ENCODE measurements around the gene TOX2. TPM values are rescaled to one million over a fixed set of nuclear protein-coding genes. Genes with fewer than 3 reads are reported as not detected.

TOX2 gene
- total RNA-seq, 1 experiment from 2014 or later = 117 TPM

DNA sequence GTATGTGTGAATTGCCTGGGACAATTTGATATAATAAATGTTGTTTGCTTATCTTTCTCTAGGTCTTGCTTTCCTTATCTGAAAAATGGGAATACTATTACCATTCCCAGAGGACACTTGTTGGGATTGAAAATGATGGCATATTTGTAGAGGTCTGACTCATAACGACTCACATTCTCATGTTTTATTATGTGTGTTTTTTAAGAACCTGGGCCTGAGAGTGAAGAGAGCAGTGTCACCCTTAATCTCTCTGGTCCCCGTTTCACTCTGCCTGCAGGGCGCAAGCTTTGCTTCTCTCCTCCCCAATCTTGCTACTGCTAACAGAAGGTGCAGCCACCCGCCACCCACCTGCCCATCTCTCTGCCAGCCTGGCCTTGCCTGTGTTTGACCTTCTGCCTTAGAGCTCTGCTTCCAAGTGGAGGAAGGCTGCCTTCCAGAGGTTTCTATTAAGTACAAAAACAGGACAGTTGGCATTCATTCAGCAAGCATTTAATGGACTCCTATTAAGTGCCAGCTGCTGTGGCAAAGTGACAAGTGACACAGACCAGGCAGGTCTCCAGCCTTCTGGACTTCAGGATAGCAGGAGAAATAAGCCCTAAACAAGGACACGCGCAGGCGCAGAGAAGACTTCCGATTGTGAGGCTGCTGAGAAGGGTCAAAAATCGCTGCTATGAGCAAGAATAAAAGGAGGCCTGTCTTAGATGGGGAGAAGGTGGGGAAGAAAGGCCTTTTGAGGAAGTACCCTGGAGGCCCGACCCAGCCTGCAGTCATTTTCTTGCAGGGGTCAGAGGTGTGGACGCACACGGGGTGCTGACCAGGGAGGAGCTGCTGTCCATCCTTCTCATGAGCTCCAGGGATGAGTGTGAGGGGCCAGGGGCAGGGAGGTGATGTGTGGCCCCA, 159.8 kb downstream of the TOX2 start:
- Histone ChIP-seq H3K36me3 (ENCODE audit: insufficient read depth, low read length, poor library complexity, severe bottlenecking) (no peaks in the 10 kb centered on the region), H3K4me1 (ENCODE audit: insufficient read depth, low read length, poor library complexity, severe bottlenecking) (no peaks in the 10 kb centered on the region), H3K4me3 (ENCODE audit: low read depth, low read length, poor library complexity, severe bottlenecking) (no peak overlapping the region), H3K9me3 (ENCODE audit: low read depth, low read length, poor library complexity, severe bottlenecking) (no peaks in the 10 kb centered on the region), H3K27ac (ENCODE audit: low read depth, low read length, poor library complexity, severe bottlenecking) (no peak overlapping the region), H3K27me3 (replicated peaks; ENCODE audit: insufficient read depth, low read depth, low read length, poor library complexity) (no peaks in the 10 kb centered on the region)
- intact Hi-C loops (cut with micrococcal nuclease; ENCODE audit: unreplicated experiment) = no loop called here
- BruUV-seq (replicated peaks) = no TSS peak
- ChIA-PET CTCF (no interaction called here), POLR2A (ENCODE audit: low non-redundant PET) (no interaction called here)
- TF ChIP-seq EZH2 (IDR thresholded peaks at IDR 0.05; ENCODE audit: borderline replicate concordance, low read depth, low read length, poor library complexity, severe bottlenecking) (no peak), CTCF (conservative IDR thresholded peaks at IDR 0.05; ENCODE audit: low read depth, low read length) (no peak)
- no peak for DNase-seq (ENCODE audit: low spot score)

DNA sequence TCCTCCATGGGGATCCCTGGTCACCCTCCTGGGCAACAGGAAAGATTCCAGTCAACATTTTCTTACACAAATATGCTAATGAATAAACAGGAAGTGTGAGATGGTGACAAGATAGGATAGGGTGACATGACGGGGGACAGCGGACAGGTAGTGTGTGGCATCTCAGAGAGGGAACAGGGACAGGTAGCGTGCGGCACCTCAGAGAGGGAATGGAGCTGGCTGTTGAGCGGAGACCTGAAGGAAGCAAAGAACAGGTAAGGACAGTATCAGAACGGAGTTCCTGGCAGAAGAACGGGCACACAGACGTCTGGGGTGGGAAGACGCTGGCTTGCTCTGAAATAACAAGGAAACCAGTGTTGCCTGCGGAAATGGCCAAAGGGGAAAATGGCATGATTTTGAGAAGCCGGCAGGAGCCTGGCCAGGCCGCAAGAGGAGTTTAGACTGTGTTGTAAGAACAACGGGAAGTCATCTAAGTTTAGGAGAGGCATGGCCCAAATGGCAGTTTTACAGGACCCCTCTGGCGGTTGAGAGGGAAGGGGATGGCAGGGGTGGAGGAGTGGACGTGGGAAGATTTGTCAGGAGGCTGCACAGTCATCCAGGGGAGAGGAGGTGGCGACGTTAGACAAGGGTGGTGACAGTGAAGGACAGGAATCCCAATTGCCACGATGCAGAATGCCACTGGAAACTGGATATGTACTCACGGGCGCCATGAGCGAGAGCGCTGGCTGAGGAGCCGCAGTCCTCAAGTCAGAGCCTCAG, 160.7 kb downstream of the TOX2 start:
- POLR2A ChIA-PET (ENCODE audit: low non-redundant PET) = no interaction called here
- CTCF ChIA-PET = no interaction called here
- H3K36me3 ChIP-seq (ENCODE audit: insufficient read depth, low read length, poor library complexity, severe bottlenecking) = no peaks in the 10 kb centered on the region
- intact Hi-C loops (cut with micrococcal nuclease; ENCODE audit: unreplicated experiment) = no loop called here
- no peak for DNase-seq (ENCODE audit: low spot score)
- no peaks in the 10 kb centered on the region for H3K4me1 ChIP-seq (ENCODE audit: insufficient read depth, low read length, poor library complexity, severe bottlenecking)
- TF ChIP-seq EZH2 (IDR thresholded peaks at IDR 0.05; ENCODE audit: borderline replicate concordance, low read depth, low read length, poor library complexity, severe bottlenecking) (no peak), CTCF (conservative IDR thresholded peaks at IDR 0.05; ENCODE audit: low read depth, low read length) (no peak)
- BruUV-seq (replicated peaks) = no TSS peak
- H3K27me3 ChIP-seq (replicated peaks; ENCODE audit: insufficient read depth, low read depth, low read length, poor library complexity) = no peaks in the 10 kb centered on the region
- no peaks in the 10 kb centered on the region for H3K9me3 ChIP-seq (ENCODE audit: low read depth, low read length, poor library complexity, severe bottlenecking)
- no peak overlapping the region for H3K27ac ChIP-seq (ENCODE audit: low read depth, low read length, poor library complexity, severe bottlenecking)
- H3K4me3 ChIP-seq (ENCODE audit: low read depth, low read length, poor library complexity, severe bottlenecking) = no peak overlapping the region

GRCh38 chr20:44075950-44076232, 161.2 kb downstream of the TOX2 start:
- no peaks in the 10 kb centered on the region for H3K9me3 ChIP-seq (ENCODE audit: low read depth, low read length, poor library complexity, severe bottlenecking)
- no peak overlapping the region for H3K27ac ChIP-seq (ENCODE audit: low read depth, low read length, poor library complexity, severe bottlenecking)
- no peaks in the 10 kb centered on the region for H3K4me1 ChIP-seq (ENCODE audit: insufficient read depth, low read length, poor library complexity, severe bottlenecking)
- H3K36me3 ChIP-seq (ENCODE audit: insufficient read depth, low read length, poor library complexity, severe bottlenecking) = no peaks in the 10 kb centered on the region
- no peak for DNase-seq (ENCODE audit: low spot score)
- no peaks in the 10 kb centered on the region for H3K27me3 ChIP-seq (replicated peaks; ENCODE audit: insufficient read depth, low read depth, low read length, poor library complexity)
- TF ChIP-seq EZH2 (IDR thresholded peaks at IDR 0.05; ENCODE audit: borderline replicate concordance, low read depth, low read length, poor library complexity, severe bottlenecking) = no peak
- TF ChIP-seq CTCF (conservative IDR thresholded peaks at IDR 0.05; ENCODE audit: low read depth, low read length) = no peak
- intact Hi-C loops (cut with micrococcal nuclease; ENCODE audit: unreplicated experiment) = no loop called here
- BruUV-seq (replicated peaks) = no TSS peak
- no peak overlapping the region for H3K4me3 ChIP-seq (ENCODE audit: low read depth, low read length, poor library complexity, severe bottlenecking)
- ChIA-PET POLR2A (ENCODE audit: low non-redundant PET) (no interaction called here), CTCF (no interaction called here)

All from A673 (cell line).